NCI-H128 (cell line): ENCODE data around the gene DHRS12.

Experiments
- DNase-seq: peaks from one replicate; lab custom pipeline; 2025; ENCODE audit not compliant: unreplicated experiment; lab: John Stamatoyannopoulos, UW

The DHRS12 gene

GRCh38 chr13:51730927-51731326 is 73.0 kb downstream of the DHRS12 start:
- no peak for DNase-seq

GRCh38 chr13:51729866-51730553 is 74.0 kb downstream of the DHRS12 start:
- DNase-seq = no peak

DNA sequence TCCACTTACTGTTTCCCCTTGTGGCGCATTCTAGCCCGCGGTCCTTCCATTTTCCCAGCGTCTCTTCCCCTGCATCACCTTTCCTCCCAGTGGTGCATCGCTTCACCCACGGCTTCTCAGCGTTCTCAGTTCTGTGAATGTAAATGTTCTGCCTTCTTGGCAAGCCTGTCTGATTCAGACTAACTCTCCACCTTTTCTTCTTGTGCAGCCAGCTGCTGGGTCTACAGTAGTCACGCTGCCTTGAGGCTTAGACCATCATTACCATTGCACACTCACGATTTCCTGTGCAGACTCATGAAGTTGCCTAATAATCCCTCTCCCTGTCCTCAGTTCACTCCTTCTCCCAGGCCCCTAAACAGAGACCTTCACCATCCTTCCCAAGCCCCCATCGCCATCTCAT is 75.0 kb downstream of the DHRS12 start:
- DNase-seq = no peak

- DNase-seq = no peak
Measured at GRCh38 chr13:51728275-51728673, 75.7 kb downstream of the DHRS12 start.

DNA sequence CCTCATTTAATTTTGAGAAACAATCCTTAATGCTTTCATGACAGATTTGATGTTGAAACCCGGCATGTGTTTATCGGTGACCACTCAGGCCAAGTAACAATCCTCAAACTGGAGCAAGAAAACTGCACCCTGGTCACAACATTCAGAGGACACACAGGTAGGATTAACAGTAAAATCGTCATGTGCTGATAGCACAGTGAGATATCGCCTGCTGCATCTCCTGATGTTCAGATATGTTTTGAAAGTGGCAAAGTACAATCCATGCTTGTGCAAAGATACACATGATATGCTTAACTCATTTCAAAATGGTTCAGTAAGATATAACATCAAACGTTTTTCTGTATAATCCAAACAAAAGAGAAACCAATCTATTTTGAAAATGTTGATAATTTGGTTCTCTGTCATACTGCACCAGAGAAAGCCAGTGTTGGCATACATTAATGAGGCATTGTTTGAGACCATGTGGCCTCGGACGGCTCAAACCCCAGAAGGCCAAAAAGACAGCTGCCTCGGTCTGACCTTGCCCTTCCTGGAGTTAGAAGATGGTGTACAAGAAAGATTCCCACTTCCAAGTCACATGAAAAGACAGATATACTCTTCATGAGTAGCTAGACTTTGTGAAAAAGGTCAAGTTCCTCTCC is 76.2 kb downstream of the DHRS12 start:
- DNase-seq = no peak

DNA sequence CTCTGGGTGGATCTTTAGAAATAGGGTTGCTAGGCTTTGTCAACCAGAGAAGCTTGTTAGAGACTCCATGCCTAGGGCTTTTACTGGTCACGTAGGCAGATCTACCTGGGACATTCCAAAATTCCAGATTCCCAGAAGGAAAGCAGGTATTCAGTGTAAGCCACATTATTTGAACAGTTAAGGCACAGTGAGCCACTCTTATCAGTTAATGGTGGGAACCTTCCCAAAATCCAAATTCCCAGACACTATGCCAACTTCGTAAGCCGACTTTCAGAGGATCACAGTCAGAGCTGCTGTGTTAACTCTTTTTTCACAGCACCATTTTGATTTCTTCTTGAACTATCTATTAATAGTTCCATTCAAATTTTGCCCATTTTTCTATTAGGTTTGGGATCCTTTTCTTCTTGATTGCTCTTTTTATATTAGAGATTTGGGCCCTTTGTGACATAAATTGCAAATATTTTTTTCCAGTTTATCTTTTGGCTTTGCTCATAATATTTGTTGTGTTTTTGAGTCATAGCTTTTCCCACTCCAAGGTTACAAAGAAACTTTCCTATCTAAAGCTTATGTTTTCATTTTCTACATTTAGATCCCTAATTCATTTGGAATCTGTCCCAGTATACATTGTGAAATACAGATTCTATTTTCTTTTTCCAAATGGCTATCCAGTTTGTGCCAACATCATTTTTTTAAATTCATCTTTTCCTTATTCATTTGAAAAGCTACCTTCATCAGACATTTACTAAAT is 77.3 kb downstream of the DHRS12 start:
- no peak for DNase-seq

DNA sequence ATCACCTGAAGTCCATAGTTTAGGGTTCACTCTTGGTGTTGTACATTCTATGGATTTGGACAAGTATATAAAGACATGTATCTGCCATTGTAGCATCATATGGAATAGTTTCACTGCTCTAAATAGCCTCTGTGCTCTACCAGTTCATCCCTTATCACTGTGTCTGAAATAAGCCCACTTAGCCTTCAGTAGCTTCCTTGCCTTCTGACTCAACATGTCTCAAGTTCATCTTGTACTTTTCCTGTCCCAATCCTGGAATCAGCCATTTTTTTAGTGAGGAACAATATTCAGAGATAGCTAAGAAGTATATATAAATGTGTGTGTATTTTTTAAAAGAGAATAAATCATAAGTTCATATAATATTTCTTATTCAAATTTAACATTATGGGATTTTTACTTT is 79.2 kb downstream of the DHRS12 start:
- DNase-seq = no peak

- no peak for DNase-seq
Measured at GRCh38 chr13:51723529-51723928, 80.4 kb downstream of the DHRS12 start.

DNA sequence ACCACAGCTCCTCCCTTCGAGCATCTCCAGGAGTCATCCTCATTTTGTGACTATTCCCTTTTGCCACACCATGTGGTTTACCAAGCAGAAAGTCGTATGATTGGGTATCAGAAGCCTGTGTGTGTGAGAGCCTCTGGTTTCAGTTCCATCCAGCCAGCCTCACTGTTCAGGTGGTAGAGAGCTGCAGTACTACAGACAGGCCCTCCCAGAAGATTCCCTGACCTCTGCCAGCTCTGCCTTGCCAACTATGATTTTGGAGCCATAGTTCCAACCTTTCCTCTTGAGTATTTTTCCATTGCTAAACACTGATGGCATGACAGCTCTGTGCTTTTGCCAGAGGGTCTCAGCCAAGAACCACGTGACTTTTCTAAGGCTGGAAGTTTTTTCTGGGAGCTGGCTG is 82.5 kb downstream of the DHRS12 start:
- no peak for DNase-seq

GRCh38 chr13:51719394-51719793 is 84.6 kb downstream of the DHRS12 start:
- no peak for DNase-seq
